ENCODE results near the gene ATP5ME.

- TF ChIP-seq, protein P1, sequence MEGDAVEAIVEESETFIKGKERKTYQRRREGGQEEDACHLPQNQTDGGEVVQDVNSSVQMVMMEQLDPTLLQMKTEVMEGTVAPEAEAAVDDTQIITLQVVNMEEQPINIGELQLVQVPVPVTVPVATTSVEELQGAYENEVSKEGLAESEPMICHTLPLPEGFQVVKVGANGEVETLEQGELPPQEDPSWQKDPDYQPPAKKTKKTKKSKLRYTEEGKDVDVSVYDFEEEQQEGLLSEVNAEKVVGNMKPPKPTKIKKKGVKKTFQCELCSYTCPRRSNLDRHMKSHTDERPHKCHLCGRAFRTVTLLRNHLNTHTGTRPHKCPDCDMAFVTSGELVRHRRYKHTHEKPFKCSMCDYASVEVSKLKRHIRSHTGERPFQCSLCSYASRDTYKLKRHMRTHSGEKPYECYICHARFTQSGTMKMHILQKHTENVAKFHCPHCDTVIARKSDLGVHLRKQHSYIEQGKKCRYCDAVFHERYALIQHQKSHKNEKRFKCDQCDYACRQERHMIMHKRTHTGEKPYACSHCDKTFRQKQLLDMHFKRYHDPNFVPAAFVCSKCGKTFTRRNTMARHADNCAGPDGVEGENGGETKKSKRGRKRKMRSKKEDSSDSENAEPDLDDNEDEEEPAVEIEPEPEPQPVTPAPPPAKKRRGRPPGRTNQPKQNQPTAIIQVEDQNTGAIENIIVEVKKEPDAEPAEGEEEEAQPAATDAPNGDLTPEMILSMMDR (IDR thresholded peaks at IDR 0.05), result no peak
- TF ChIP-seq POLR2A (IDR thresholded peaks at IDR 0.05), result no peak
These were observed 6.5 kb upstream of the ATP5ME start for GRCh38 chr4:680551-680927.
